ENCODE measurements around the gene CAMK2B. TPM values are rescaled to one million over a fixed set of nuclear protein-coding genes. Genes with fewer than 3 reads are reported as not detected.

Gene CAMK2B
- total RNA-seq, 2 experiments from 2014 or later, result 0.97 to 1.9 TPM

DNA sequence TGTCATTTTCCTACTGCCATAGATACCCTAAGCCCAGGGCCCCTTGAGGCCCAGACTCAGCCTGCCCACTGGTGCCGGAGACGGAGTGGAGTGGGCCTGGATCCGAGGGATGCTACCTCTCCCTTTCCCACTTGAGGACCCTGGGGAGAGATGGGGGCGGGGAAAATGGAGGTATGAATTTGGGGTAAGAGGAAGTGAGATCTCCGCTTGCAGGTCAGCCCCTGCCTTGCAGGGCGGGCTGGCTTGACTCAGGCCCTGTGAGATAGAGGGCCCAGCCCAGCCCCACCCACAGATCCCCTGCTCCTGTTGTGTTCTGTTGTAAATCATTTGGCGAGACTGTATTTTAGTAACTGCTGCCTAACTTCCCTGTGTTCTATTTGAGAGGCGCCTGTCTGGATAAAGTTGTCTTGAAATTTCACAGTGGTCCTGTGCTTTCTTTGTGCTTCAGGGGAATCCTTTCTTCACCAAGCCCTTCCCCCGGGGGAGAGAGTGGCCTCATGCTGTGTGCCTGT lies 111.5 kb downstream of the CAMK2B start:
- TF ChIP-seq, protein P1, sequence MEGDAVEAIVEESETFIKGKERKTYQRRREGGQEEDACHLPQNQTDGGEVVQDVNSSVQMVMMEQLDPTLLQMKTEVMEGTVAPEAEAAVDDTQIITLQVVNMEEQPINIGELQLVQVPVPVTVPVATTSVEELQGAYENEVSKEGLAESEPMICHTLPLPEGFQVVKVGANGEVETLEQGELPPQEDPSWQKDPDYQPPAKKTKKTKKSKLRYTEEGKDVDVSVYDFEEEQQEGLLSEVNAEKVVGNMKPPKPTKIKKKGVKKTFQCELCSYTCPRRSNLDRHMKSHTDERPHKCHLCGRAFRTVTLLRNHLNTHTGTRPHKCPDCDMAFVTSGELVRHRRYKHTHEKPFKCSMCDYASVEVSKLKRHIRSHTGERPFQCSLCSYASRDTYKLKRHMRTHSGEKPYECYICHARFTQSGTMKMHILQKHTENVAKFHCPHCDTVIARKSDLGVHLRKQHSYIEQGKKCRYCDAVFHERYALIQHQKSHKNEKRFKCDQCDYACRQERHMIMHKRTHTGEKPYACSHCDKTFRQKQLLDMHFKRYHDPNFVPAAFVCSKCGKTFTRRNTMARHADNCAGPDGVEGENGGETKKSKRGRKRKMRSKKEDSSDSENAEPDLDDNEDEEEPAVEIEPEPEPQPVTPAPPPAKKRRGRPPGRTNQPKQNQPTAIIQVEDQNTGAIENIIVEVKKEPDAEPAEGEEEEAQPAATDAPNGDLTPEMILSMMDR (IDR thresholded peaks at IDR 0.05), result no peak
- Mint-ChIP-seq H3K9me3 (no peaks in the 10 kb centered on the region), H3K27ac (peak overlapping the region; percentile 9), H3K27me3 (no peaks in the 10 kb centered on the region), H3K4me3 (no peak overlapping the region), H3K36me3 (ENCODE audit: low read depth) (peaks cover 21% of the 10 kb centered on the region), H3K4me1 (ENCODE audit: low read depth) (no peaks in the 10 kb centered on the region)
- ChIA-PET POLR2A (interaction anchor here (0.6 to 1.0 kb wide), 2 partner anchors 90 to 264 kb away, joined by 3 to 4 read pairs; partner anchors contain the start of gene POLD2), CTCF (interaction anchor here (0.9 to 1.6 kb wide), 7 partner anchors 8 to 194 kb away, joined by 3 to 7 read pairs (median 4); partner anchors contain the start of gene YKT6)
- intact Hi-C loops (cut with micrococcal nuclease), result no loop called here
- no peak for ATAC-seq
- no peak for DNase-seq

DNA sequence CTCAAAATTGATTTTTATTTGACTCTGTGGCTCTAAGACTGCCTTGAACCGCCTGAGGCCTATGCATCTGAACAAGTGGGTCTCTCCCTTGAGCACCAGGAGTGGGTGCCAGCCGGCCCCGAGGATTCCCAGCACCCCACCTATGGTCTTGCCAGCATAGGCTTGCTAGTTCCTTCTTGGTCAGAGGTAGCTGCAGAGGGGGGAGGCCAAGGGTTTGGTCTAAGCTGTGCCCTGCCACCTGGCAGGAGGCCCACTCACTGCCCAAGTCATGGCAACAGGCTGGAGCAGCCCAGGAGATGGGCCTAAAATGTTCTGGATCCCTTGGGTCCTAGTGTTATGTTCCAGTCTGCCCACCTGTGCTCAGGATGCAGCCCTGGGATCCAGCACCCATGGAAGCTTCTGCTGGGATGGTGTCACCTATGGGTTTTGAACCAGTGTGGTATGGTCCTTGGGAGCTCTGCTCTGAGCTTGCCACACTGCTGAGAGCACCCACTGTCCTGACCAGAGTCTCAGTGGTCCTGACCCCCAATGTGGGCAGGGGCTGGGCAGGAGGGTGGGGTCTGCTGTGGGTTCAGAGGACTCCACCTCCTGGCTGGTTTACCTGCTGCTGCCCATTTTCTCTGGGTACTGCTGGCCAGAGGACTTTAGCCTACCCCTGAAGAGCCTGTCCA lies 112.1 kb downstream of the CAMK2B start:
- TF ChIP-seq, protein P1 (IDR thresholded peaks at IDR 0.05), result no peak
- Mint-ChIP-seq H3K4me1 (ENCODE audit: low read depth) (no peaks in the 10 kb centered on the region), H3K9me3 (no peaks in the 10 kb centered on the region), H3K36me3 (ENCODE audit: low read depth) (peaks cover 21% of the 10 kb centered on the region), H3K27ac (peak overlapping the region; percentile 9), H3K4me3 (no peak overlapping the region), H3K27me3 (no peaks in the 10 kb centered on the region)
- intact Hi-C loops (cut with micrococcal nuclease), result no loop called here
- ATAC-seq (peak; percentile 4), DNase-seq (no peak)
- ChIA-PET POLR2A (interaction anchor here (0.6 to 1.0 kb wide), 2 partner anchors 12 to 265 kb away, joined by 3 to 4 read pairs; no protein-coding TSS in a partner anchor), CTCF (interaction anchor here (0.9 to 1.5 kb wide), 2 partner anchors 27 to 143 kb away, joined by 3 to 4 read pairs; no protein-coding TSS in a partner anchor)

DNA sequence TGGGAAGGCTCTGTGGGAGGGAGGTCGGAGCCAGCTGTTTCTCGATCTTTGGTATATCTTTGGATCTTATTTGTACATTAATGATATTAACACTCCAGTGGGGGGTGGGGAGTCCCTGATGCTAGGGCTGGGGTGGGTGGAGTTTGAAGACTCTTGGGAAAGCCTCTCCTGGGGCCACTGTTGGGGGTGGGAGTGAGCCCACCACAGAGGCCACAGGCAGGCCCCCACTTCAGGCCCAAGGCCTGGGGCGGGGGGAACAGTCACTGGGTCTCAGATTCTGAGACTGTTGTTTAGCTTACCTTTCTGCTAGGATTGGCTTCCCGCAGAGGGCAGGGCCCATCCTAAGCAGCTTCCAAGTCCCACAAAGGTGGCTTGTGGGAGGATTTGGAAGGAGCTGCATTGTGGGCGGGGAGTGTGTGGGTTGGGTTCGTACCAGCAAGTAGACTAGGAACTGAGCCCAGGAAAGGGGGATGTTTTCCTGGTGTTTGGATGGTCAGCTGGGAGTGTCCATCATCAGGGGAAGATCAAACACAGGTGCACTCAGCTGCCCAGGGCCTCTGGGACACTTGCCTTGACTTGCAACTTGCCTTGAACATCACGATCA lies 112.7 kb downstream of the CAMK2B start:
- no peaks in the 10 kb centered on the region for H3K9me3 Mint-ChIP-seq

DNA sequence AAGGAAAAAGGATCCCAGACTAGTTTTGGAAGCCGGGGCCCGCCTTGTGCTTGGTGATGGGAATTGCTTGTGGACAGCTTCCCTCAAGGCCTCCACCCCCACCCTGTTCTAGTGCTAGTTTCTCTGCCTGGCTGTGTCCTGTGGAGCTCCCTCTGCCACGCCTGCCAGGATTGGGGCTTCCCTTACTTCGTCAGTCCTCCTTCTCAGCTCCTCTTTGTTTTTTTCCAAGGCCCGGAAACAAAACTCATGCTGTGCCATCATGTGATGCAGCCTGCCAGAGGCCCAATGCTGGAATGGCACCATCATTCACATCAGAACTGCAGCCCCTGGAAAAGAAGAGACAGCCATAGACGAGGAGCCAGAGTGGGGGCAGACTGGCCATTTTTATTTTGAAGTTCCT lies 113.4 kb downstream of the CAMK2B start:
- TF ChIP-seq, protein P1 (IDR thresholded peaks at IDR 0.05), result no peak
- no peaks in the 10 kb centered on the region for H3K9me3 Mint-ChIP-seq
- DNase-seq, result no peak
- H3K27me3 Mint-ChIP-seq, result no peaks in the 10 kb centered on the region
- peaks cover 21% of the 10 kb centered on the region for H3K36me3 Mint-ChIP-seq (ENCODE audit: low read depth)
- ChIA-PET POLR2A (interaction anchor here (1.9 kb wide), 1 partner anchor 11 kb away, joined by 8 read pairs; the partner anchor contains the start of gene YKT6), CTCF (no interaction called here)
- H3K4me1 Mint-ChIP-seq (ENCODE audit: low read depth), result no peaks in the 10 kb centered on the region
- ATAC-seq, result no peak
- no peak overlapping the region for H3K27ac Mint-ChIP-seq
- intact Hi-C loops (cut with micrococcal nuclease), result no loop called here
- no peak overlapping the region for H3K4me3 Mint-ChIP-seq

More for the DNA sequence above, 112.7 kb downstream of the CAMK2B start:
- H3K4me3 Mint-ChIP-seq, result no peak overlapping the region
- intact Hi-C loops (cut with micrococcal nuclease), result no loop called here
- H3K36me3 Mint-ChIP-seq (ENCODE audit: low read depth), result peaks cover 21% of the 10 kb centered on the region
- H3K27ac Mint-ChIP-seq, result no peak overlapping the region
- POLR2A ChIA-PET, result interaction anchor here (1.0 kb wide), 1 partner anchor 11 kb away, joined by 3 read pairs; no protein-coding TSS in a partner anchor
- H3K4me1 Mint-ChIP-seq (ENCODE audit: low read depth), result no peaks in the 10 kb centered on the region
- ATAC-seq (no peak), DNase-seq (no peak)
- H3K27me3 Mint-ChIP-seq, result no peaks in the 10 kb centered on the region
- TF ChIP-seq, protein P1 (IDR thresholded peaks at IDR 0.05), result no peak
- CTCF ChIA-PET, result interaction anchor here (1.5 kb wide), 1 partner anchor 28 kb away, joined by 4 read pairs; no protein-coding TSS in a partner anchor

Data from activated CD8-positive, alpha-beta T cell treated with anti-CD3 and anti-CD28 coated beads for 36 hours (primary cell).